Loucy (cell line): ENCODE measurements around the gene MSANTD4.

Experiments used
- EZH2phosphoT487 ChIP-seq: fragments of 200-600 bp; IDR thresholded peaks from 2 replicates; pipeline ENCODE4 v1.6.1; 2018; ENCODE audit warnings: antibody characterized with exemption, mild to moderate bottlenecking, moderate library complexity, borderline replicate concordance
- TF ChIP-seq, protein P1 (sequence below): fragments of 200-600 bp; sonication (generic); conservative IDR thresholded peaks from 2 replicates; pipeline ENCODE4 v1.5.1; 2014; ENCODE audit warnings: mild to moderate bottlenecking, antibody characterized with exemption, low read length

DNA sequence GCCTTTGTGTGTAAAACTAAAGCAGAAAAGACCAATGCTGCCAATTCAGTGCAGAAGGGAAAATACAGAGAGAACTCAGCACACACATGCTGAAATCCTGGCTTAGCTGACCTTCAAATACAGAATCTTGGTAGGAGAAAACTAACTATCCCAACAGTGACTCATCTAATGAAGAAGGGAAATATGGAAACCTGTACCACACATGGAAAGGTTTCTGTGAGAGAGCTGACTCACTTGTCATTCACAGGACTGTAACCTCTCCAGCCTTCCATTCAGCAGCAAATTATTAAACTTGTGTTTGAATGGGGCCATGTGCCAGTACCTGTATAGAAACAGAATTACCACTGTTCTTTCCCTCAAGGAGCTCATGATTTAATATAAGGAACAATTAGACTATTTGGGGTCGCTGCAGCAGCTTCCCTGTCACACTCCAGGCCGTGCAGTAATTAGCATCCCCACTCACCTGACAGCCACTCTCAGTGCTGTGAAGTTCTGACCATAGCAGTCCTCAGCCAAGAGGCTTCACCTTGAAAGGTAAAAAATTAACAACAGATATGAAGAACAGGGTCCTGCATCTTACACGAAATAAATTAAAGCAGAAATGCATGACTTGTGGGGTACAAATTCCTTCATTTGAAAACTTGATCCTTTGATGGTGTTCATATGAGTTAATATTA is 53.9 kb downstream of the MSANTD4 start:
- TF ChIP-seq, protein P1, sequence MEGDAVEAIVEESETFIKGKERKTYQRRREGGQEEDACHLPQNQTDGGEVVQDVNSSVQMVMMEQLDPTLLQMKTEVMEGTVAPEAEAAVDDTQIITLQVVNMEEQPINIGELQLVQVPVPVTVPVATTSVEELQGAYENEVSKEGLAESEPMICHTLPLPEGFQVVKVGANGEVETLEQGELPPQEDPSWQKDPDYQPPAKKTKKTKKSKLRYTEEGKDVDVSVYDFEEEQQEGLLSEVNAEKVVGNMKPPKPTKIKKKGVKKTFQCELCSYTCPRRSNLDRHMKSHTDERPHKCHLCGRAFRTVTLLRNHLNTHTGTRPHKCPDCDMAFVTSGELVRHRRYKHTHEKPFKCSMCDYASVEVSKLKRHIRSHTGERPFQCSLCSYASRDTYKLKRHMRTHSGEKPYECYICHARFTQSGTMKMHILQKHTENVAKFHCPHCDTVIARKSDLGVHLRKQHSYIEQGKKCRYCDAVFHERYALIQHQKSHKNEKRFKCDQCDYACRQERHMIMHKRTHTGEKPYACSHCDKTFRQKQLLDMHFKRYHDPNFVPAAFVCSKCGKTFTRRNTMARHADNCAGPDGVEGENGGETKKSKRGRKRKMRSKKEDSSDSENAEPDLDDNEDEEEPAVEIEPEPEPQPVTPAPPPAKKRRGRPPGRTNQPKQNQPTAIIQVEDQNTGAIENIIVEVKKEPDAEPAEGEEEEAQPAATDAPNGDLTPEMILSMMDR, result no peak
- TF ChIP-seq EZH2phosphoT487, result no peak
